Left ventricle myocardium inferior (tissue), 1 donor: ENCODE results near the gene PROK1. TPM values are rescaled to one million over a fixed set of nuclear protein-coding genes. Genes with fewer than 3 reads are reported as not detected.
A peak's percentile ranks its signal among the peaks of the same experiment; 100 is the strongest.
"Not testable (repeated sequence)": the region's sequence is repeated elsewhere in the genome, so short reads cannot be mapped to it uniquely, and the experiment has no call there.

ENCODE experiments used
- DNase-seq: peaks from one replicate; pipeline ENCODE4 v3.0.0-alpha.2; 2020
- H3K27ac ChIP-seq: fragments of 200-600 bp; replicated peaks from 2 replicates; pipeline ENCODE4 v1.8.0; 2021
- H3K27me3 ChIP-seq: fragments of 200-600 bp; 2 replicates; pipeline ENCODE4 v1.8.0; 2021; ENCODE audit warnings: low read depth
- H3K36me3 ChIP-seq: fragments of 200-600 bp; 2 replicates; pipeline ENCODE4 v1.8.0; 2021
- H3K4me1 ChIP-seq: fragments of 200-600 bp; 2 replicates; pipeline ENCODE4 v1.8.0; 2021
- H3K4me3 ChIP-seq: fragments of 200-600 bp; 2 replicates; pipeline ENCODE4 v1.8.0; 2021; ENCODE audit warnings: mild to moderate bottlenecking, moderate library complexity
- H3K9me3 ChIP-seq: fragments of 200-600 bp; replicated peaks from 2 replicates; pipeline ENCODE4 v1.8.0; 2021
- CTCF ChIP-seq: fragments of 200-600 bp; IDR thresholded peaks from 2 replicates; pipeline ENCODE4 v1.8.0; 2021; ENCODE audit warnings: antibody characterized with exemption, mild to moderate bottlenecking, borderline replicate concordance
- intact Hi-C: fragments of 100-400 bp; cut with micrococcal nuclease; formaldehyde crosslinking; loops from one replicate; pipeline ENCODE4 v1.11.0; 2022
- long read RNA-seq: library from polyadenylated mRNA; unstranded; transcript quantifications from one replicate; pipeline ENCODE4 v2.0.0, GENCODE V29; 2021
- total RNA-seq: library from RNA; stranded (reverse); fragmentation: NEBNext Ultra II Directional; extraction: Animal tissue kit (Norgen Biotek cat#: 25700); gene quantifications from one replicate; pipeline ENCODE4 v1.2.1, GENCODE V29; 2021
- donor health status: DM: no; HTN: yes; CAD: no; lungs with severe emphysema.

PROK1 gene
- not detected for total RNA-seq
- long read RNA-seq = 0 reads

GRCh38 chr1:110450929-110451328 is at the start of gene PROK1:
PROK1 (plus strand) TSS chr1:110451149; CDS start chr1:110451217, 68 bp downstream.
- no peak for DNase-seq
- Histone ChIP-seq H3K36me3 (no peaks in the 10 kb centered on the region), H3K4me1 (no peaks in the 10 kb centered on the region), H3K4me3 (no peak within 1 kb of the TSS), H3K27me3 (peaks cover 58% of the 10 kb centered on the region), H3K9me3 (no peaks in the 10 kb centered on the region), H3K27ac (no peak within 1 kb of the TSS)
- TF ChIP-seq CTCF = no peak
- intact Hi-C loops = no loop called here

GRCh38 chr1:110403805-110404204 is 47.1 kb upstream of the PROK1 start:
- DNase-seq = no peak
- H3K36me3 ChIP-seq = peaks cover 71% of the 10 kb centered on the region
- H3K27ac ChIP-seq = no peak overlapping the region
- H3K4me1 ChIP-seq = peaks cover 40% of the 10 kb centered on the region
- H3K9me3 ChIP-seq = no peaks in the 10 kb centered on the region
- no peak overlapping the region for H3K4me3 ChIP-seq
- H3K27me3 ChIP-seq = no peaks in the 10 kb centered on the region
- intact Hi-C loops = loop anchor here (5.0 kb wide), 1 partner anchor 57 kb away; no protein-coding TSS in a partner anchor
- no peak for TF ChIP-seq CTCF

- DNase-seq = no peak
- peaks cover 65% of the 10 kb centered on the region for H3K36me3 ChIP-seq
- intact Hi-C loops = loop anchor here (5.0 kb wide), 1 partner anchor 57 kb away; no protein-coding TSS in a partner anchor
- no peak overlapping the region for H3K27ac ChIP-seq
- peaks cover 42% of the 10 kb centered on the region for H3K4me1 ChIP-seq
- no peaks in the 10 kb centered on the region for H3K27me3 ChIP-seq
- no peak overlapping the region for H3K4me3 ChIP-seq
- H3K9me3 ChIP-seq = no peaks in the 10 kb centered on the region
- no peak for TF ChIP-seq CTCF
Measured at GRCh38 chr1:110404401-110404800, 46.5 kb upstream of the PROK1 start.

- intact Hi-C loops = not testable (repeated sequence)
Measured at GRCh38 chr1:110406407-110406806, 44.5 kb upstream of the PROK1 start.

GRCh38 chr1:110407260-110408210 is 43.4 kb upstream of the PROK1 start, which contains the start of gene LAMTOR5:
LAMTOR5 (minus strand) TSS chr1:110407694; CDS start chr1:110407620, 74 bp downstream.
- Histone ChIP-seq H3K9me3 (no peaks in the 10 kb centered on the region), H3K27ac (peak within 1 kb of the TSS; percentile 98), H3K4me3 (peak within 1 kb of the TSS; percentile 98), H3K4me1 (peaks cover 43% of the 10 kb centered on the region), H3K36me3 (peaks cover 33% of the 10 kb centered on the region), H3K27me3 (no peaks in the 10 kb centered on the region)
- intact Hi-C loops = no loop called here
- DNase-seq = peak; percentile 95
- no peak for TF ChIP-seq CTCF

More at GRCh38 chr1:110406407-110406806, 44.5 kb upstream of the PROK1 start:
- Histone ChIP-seq H3K4me3 (peak overlapping the region; percentile 98), H3K36me3 (peaks cover 45% of the 10 kb centered on the region), H3K27ac (peak overlapping the region; percentile 98), H3K4me1 (peaks cover 42% of the 10 kb centered on the region)
- DNase-seq, H3K9me3 ChIP-seq, H3K27me3 ChIP-seq: not testable (repeated sequence)

- peak overlapping the region; percentile 98 for H3K4me3 ChIP-seq
- H3K4me1 ChIP-seq = peaks cover 46% of the 10 kb centered on the region
- intact Hi-C loops = no loop called here
- no peaks in the 10 kb centered on the region for H3K9me3 ChIP-seq
- no peaks in the 10 kb centered on the region for H3K27me3 ChIP-seq
- no peak for DNase-seq
- TF ChIP-seq CTCF = no peak
- H3K27ac ChIP-seq = peak overlapping the region; percentile 98
- H3K36me3 ChIP-seq = peaks cover 24% of the 10 kb centered on the region
Measured at GRCh38 chr1:110408488-110408887, 42.5 kb upstream of the PROK1 start.
